NCI-H128 (cell line): ENCODE data around the gene GRB10.

ENCODE experiments used
- DNase-seq: peaks from one replicate; lab custom pipeline; 2025; ENCODE audit not compliant: unreplicated experiment; lab: John Stamatoyannopoulos, UW

GRB10 gene

GRCh38 chr7:50803359-50804337 is 21.0 kb upstream of the GRB10 start:
- DNase-seq, result no peak

- no peak for DNase-seq
Measured at GRCh38 chr7:50801907-50802306, 19.2 kb upstream of the GRB10 start.

GRCh38 chr7:50799873-50800272 is 17.2 kb upstream of the GRB10 start:
- no peak for DNase-seq

- no peak for DNase-seq
Measured at GRCh38 chr7:50798126-50798525, 15.4 kb upstream of the GRB10 start.

- no peak for DNase-seq
Measured at GRCh38 chr7:50795831-50796230, 13.1 kb upstream of the GRB10 start.

- no peak for DNase-seq
Measured at GRCh38 chr7:50795253-50795652, 12.6 kb upstream of the GRB10 start.

GRCh38 chr7:50793947-50794570 is 11.4 kb upstream of the GRB10 start:
- no peak for DNase-seq

- no peak for DNase-seq
Measured at GRCh38 chr7:50793120-50793946, 10.6 kb upstream of the GRB10 start.

GRCh38 chr7:50792342-50793119 is 9.8 kb upstream of the GRB10 start:
- DNase-seq, result no peak

- no peak for DNase-seq
Measured at GRCh38 chr7:50791938-50792341, 9.2 kb upstream of the GRB10 start.

- DNase-seq, result no peak
Measured at GRCh38 chr7:50791363-50791937, 8.8 kb upstream of the GRB10 start.

- DNase-seq, result no peak
Measured at GRCh38 chr7:50790381-50790780, 7.7 kb upstream of the GRB10 start.

- DNase-seq, result no peak
Measured at GRCh38 chr7:50788382-50788781, 5.7 kb upstream of the GRB10 start.

- no peak for DNase-seq
Measured at GRCh38 chr7:50787825-50788224, 5.1 kb upstream of the GRB10 start.

- no peak for DNase-seq
Measured at GRCh38 chr7:50785346-50785745, 2.6 kb upstream of the GRB10 start.

GRCh38 chr7:50783801-50784507 is 1.3 kb upstream of the GRB10 start:
- no peak for DNase-seq

- no peak for DNase-seq
Measured at GRCh38 chr7:50783303-50783702, 607 bp upstream of the GRB10 start.

GRCh38 chr7:50781381-50782293 is 1.1 kb downstream of the GRB10 start:
- no peak for DNase-seq

GRCh38 chr7:50780436-50780835 is 2.3 kb downstream of the GRB10 start:
- DNase-seq, result no peak
